Measurements from ENCODE around the gene GEMIN7. TPM values are rescaled to one million over a fixed set of nuclear protein-coding genes. Genes with fewer than 3 reads are reported as not detected.

GEMIN7 gene, protein sequence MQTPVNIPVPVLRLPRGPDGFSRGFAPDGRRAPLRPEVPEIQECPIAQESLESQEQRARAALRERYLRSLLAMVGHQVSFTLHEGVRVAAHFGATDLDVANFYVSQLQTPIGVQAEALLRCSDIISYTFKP
- total RNA-seq: 10 to 100 TPM in 7 of 9 donors, 1 to 10 TPM in 2; 4.0 to 24.9 (median 14.6) TPM
- polyA plus RNA-seq: 10 to 100 TPM; 11.3 to 29.0 (median 23.9) TPM
- long read RNA-seq, donor 1, partial matches to known transcripts: 0 of 12 reads
- long read RNA-seq, donor 1, other reads (novel, unspliced or antisense): 0 of 12 reads
- long read RNA-seq, donor 2, partial matches to known transcripts: 0 of 6 reads
- long read RNA-seq, donor 2, other reads (novel, unspliced or antisense): 0 of 6 reads
- long read RNA-seq, donor 3, partial matches to known transcripts: 0 of 5 reads
- long read RNA-seq, donor 3, other reads (novel, unspliced or antisense): 0 of 5 reads
- long read RNA-seq, donor 4, partial matches to known transcripts: 0 of 12 reads
- long read RNA-seq, donor 4, other reads (novel, unspliced or antisense): 2 of 12 reads
- long read RNA-seq, donor 5, transcript GEMIN7-201 (3 exons, 1,657 nt): major isoform, 6 of 13 reads
- long read RNA-seq, donor 5, partial matches to known transcripts: 0 of 13 reads
- long read RNA-seq, donor 5, other reads (novel, unspliced or antisense): 1 of 13 reads
- long read RNA-seq, donor 6, partial matches to known transcripts: 1 of 10 reads
- long read RNA-seq, donor 6, other reads (novel, unspliced or antisense): 1 of 10 reads
- long read RNA-seq, donor 7, partial matches to known transcripts: 0 of 5 reads
- long read RNA-seq, donor 7, other reads (novel, unspliced or antisense): 0 of 5 reads
- long read RNA-seq, donor 8, partial matches to known transcripts: 0 of 9 reads
- long read RNA-seq, donor 8, other reads (novel, unspliced or antisense): 0 of 9 reads
- long read RNA-seq, donor 9, transcript GEMIN7-202 (2 exons, 716 nt): major isoform, 7 of 12 reads
- long read RNA-seq, donor 9, partial matches to known transcripts: 0 of 12 reads
- long read RNA-seq, donor 9, other reads (novel, unspliced or antisense): 0 of 12 reads
- long read RNA-seq, donor 10, transcript GEMIN7-202 (2 exons, 716 nt): major isoform, 7 of 12 reads
- long read RNA-seq, donor 10, partial matches to known transcripts: 0 of 12 reads
- long read RNA-seq, donor 10, other reads (novel, unspliced or antisense): 0 of 12 reads

DNA sequence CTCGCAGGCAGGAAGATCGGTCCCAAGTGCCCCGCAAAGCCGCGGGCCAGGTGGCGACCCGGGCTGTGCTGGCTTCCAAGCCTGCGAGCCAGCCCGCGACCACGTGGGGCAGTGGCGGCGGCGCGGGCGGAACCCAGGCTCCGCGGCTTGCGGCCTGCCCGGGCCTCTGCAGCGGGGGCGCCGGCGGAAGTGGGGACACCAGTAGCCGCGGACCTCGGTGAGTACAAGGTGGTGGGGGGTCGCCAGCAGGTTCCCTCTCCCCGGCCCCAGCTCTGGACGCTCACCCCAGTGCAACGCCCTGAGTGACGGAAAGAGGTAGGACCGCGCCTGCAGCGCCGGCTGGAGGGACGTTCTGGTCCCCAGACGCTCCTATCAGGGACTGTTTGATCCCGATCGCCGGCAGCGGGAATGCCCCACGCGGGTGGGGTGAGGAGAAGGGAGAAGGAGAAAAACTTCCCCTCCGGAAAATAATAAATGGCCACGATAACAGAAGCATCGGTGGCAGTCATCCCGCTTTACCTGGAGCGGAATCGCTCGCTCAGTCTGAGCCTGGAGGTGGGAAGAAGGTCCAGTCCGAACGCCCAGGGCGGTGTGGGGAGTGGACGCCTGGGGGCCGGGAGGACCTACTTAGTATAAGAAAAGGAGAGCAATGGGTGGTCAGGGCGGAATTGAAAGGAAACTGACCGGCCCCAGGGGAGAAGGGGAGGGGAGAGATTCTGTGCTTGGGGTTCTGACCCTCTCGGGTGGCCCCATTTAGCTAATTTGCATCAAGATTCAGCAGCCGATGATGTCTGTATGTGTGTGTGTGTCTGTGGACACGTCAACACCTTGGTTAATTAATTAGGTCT, at the start of gene GEMIN7:
Gene GEMIN7 (plus strand): TSS at position 198 of the 848 bp plus-strand sequence. CDS start 10,855 bp downstream, outside the sequence.
- Histone ChIP-seq H3K36me3 (replicated peaks in 1 of 2) (peaks cover 0 to 9% of the 10 kb centered on the region in 2 donors), H3K4me3 (peak within 1 kb of the TSS; percentile 54 to 98 (median 86)), H3K27ac (peak within 1 kb of the TSS in 3 of 5 donors; percentile 57 to 64 (median 59)), H3K4me1 (replicated peaks in 1 of 2) (peaks cover 20 to 30% of the 10 kb centered on the region in 2 donors), H3K27me3 (no peaks in the 10 kb centered on the region), H3K9me3 (replicated peaks in 1 of 3) (no peaks in the 10 kb centered on the region)
- TF ChIP-seq POLR2A (IDR thresholded peaks at IDR 0.05): peak; percentile 30 to 34
- TF ChIP-seq, protein P1, sequence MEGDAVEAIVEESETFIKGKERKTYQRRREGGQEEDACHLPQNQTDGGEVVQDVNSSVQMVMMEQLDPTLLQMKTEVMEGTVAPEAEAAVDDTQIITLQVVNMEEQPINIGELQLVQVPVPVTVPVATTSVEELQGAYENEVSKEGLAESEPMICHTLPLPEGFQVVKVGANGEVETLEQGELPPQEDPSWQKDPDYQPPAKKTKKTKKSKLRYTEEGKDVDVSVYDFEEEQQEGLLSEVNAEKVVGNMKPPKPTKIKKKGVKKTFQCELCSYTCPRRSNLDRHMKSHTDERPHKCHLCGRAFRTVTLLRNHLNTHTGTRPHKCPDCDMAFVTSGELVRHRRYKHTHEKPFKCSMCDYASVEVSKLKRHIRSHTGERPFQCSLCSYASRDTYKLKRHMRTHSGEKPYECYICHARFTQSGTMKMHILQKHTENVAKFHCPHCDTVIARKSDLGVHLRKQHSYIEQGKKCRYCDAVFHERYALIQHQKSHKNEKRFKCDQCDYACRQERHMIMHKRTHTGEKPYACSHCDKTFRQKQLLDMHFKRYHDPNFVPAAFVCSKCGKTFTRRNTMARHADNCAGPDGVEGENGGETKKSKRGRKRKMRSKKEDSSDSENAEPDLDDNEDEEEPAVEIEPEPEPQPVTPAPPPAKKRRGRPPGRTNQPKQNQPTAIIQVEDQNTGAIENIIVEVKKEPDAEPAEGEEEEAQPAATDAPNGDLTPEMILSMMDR (IDR thresholded peaks at IDR 0.05): no peak
- WGBS, 4 donors: 0% methylated on average over 21 to 61 of the region's 61 CpGs
- intact Hi-C loops (cut with DNase I): no loop called here
- peak; percentile 65 to 78 (median 76) for DNase-seq

DNA sequence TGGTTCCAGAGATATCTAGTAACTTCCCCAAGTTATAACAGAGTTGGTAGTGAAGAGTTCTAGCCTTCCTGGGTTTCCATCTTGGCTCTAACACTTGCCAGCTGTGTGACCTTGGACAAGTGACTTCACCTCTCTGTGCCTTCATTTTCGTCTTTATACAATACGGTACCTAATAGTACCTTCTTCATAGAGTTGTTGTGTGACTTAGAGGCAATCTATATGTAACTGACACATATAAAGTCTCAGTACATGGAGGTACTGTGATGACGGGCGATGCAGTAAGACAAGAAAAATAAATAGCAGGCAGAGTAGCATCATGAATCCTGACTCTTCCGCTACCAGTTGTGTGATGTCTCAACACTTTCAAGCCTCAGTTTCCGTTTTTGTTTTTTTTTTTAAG, 48.2 kb upstream of the GEMIN7 start:
- H3K4me1 ChIP-seq (replicated peaks in 1 of 2): no peaks in the 10 kb centered on the region
- no peak for TF ChIP-seq POLR2A (IDR thresholded peaks at IDR 0.05)
- TF ChIP-seq, protein P1 (IDR thresholded peaks at IDR 0.05): no peak
- no peak overlapping the region for H3K4me3 ChIP-seq
- no peak for DNase-seq
- intact Hi-C loops (cut with DNase I): no loop called here
- H3K9me3 ChIP-seq (replicated peaks in 1 of 3): no peaks in the 10 kb centered on the region
- no peaks in the 10 kb centered on the region for H3K27me3 ChIP-seq
- no peak overlapping the region for H3K27ac ChIP-seq
- peaks cover 0 to 49% of the 10 kb centered on the region in 2 donors for H3K36me3 ChIP-seq (replicated peaks in 1 of 2)
- 83 to 87% (median 85%) methylated on average over 6 of the region's 6 CpGs for WGBS, 4 donors

DNA sequence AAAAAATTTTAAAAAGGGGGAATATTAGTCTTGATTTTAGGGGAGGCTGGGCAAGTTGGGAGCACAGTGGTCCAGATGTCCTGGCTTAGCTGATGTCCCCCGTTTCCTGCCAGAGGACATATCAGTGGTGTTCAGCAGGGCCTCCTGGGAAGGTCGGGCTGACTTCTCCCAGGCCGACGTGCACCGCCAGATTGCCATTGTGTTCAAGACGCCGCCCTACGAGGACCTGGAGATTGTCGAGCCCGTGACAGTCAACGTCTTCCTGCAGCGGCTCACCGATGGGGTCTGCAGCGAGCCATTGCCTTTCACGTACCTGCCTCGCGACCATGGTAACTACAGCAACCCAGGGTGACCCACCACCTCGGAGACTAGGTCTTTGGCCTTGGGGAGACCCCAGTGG, 46.6 kb upstream of the GEMIN7 start:
- no peak overlapping the region for H3K27ac ChIP-seq
- H3K4me1 ChIP-seq (replicated peaks in 1 of 2): no peaks in the 10 kb centered on the region
- WGBS, 4 donors: 72 to 92% (median 81%) methylated on average over 14 to 18 of the region's 18 CpGs
- no peaks in the 10 kb centered on the region for H3K9me3 ChIP-seq (replicated peaks in 1 of 3)
- H3K4me3 ChIP-seq: no peak overlapping the region
- H3K27me3 ChIP-seq: no peaks in the 10 kb centered on the region
- TF ChIP-seq, protein P1 (IDR thresholded peaks at IDR 0.05): no peak
- TF ChIP-seq POLR2A (IDR thresholded peaks at IDR 0.05): no peak
- intact Hi-C loops (cut with DNase I): no loop called here
- no peak for DNase-seq
- peaks cover 0 to 52% of the 10 kb centered on the region in 2 donors for H3K36me3 ChIP-seq (replicated peaks in 1 of 2)

Data from adrenal gland (tissue), 19 donors.